Astrocyte (in vitro differentiated cells and primary cell): ENCODE measurements around the gene MSRB2. TPM values are rescaled to one million over a fixed set of nuclear protein-coding genes. Genes with fewer than 3 reads are reported as not detected.

Source experiments
- DNase-seq: peaks from one replicate; pipeline ENCODE4 v3.0.0-alpha.2; 2010; ENCODE audit warnings: low read depth
- FAIRE-seq: peaks from 2 replicates; lab custom pipeline; 2011; peaks lifted over from hg19 to GRCh38; lab: Jason Lieb, UNC
- H2AFZ ChIP-seq: 2 replicates; pipeline ENCODE4 v1.6.0; 2012; ENCODE audit warnings: low read depth, low read length, inconsistent platforms
- H3K27ac ChIP-seq: 2 replicates; pipeline ENCODE4 v1.5.1; 2011; ENCODE audit warnings: low read depth, low read length, inconsistent platforms
- H3K27me3 ChIP-seq: 2 replicates; pipeline ENCODE4 v1.6.0; 2011; ENCODE audit warnings: low read length, inconsistent platforms; ENCODE audit not compliant: insufficient read depth
- H3K36me3 ChIP-seq: 2 replicates; pipeline ENCODE4 v1.5.1; 2011; ENCODE audit warnings: low read length, inconsistent platforms; ENCODE audit not compliant: insufficient read depth
- H3K4me1 ChIP-seq: 2 replicates; pipeline ENCODE4 v1.5.1; 2011; ENCODE audit warnings: low read length, inconsistent platforms; ENCODE audit not compliant: insufficient read depth
- H3K4me2 ChIP-seq: 2 replicates; pipeline ENCODE4 v1.6.0; 2012; ENCODE audit warnings: low read length, inconsistent platforms
- H3K4me3 ChIP-seq: 2 replicates; pipeline ENCODE4 v1.5.1; 2011; ENCODE audit warnings: low read depth, mild to moderate bottlenecking, low read length, inconsistent platforms; ENCODE audit not compliant: insufficient read depth
- H3K79me2 ChIP-seq: 2 replicates; pipeline ENCODE4 v1.6.0; 2012; ENCODE audit warnings: mild to moderate bottlenecking, low read length, inconsistent platforms; ENCODE audit not compliant: insufficient read depth
- H3K9ac ChIP-seq: 2 replicates; pipeline ENCODE4 v1.6.0; 2012; ENCODE audit warnings: mild to moderate bottlenecking, low read length, inconsistent platforms
- H3K9me3 ChIP-seq: 2 replicates; pipeline ENCODE4 v1.5.1; 2012; ENCODE audit warnings: low read depth, mild to moderate bottlenecking, low read length, inconsistent platforms; ENCODE audit not compliant: insufficient read depth
- H4K20me1 ChIP-seq: 2 replicates; pipeline ENCODE4 v1.6.0; 2012; ENCODE audit warnings: low read length, inconsistent platforms; ENCODE audit not compliant: insufficient read depth
- H3K27ac Mint-ChIP-seq: one replicate; pipeline ENCODE4 v1.8.0; 2021; ENCODE audit warnings: mild to moderate bottlenecking, mixed read lengths; ENCODE audit not compliant: unreplicated experiment
- H3K27me3 Mint-ChIP-seq: one replicate; pipeline ENCODE4 v1.8.0; 2021; ENCODE audit warnings: low read depth, mixed read lengths; ENCODE audit not compliant: unreplicated experiment
- H3K36me3 Mint-ChIP-seq: one replicate; pipeline ENCODE4 v1.8.0; 2021; ENCODE audit warnings: low read depth, mixed read lengths; ENCODE audit not compliant: unreplicated experiment
- H3K4me1 Mint-ChIP-seq: one replicate; pipeline ENCODE4 v1.8.0; 2021; ENCODE audit warnings: low read depth, mixed read lengths; ENCODE audit not compliant: unreplicated experiment
- H3K4me3 Mint-ChIP-seq: one replicate; pipeline ENCODE4 v1.8.0; 2021; ENCODE audit warnings: mild to moderate bottlenecking, moderate library complexity, mixed read lengths; ENCODE audit not compliant: unreplicated experiment
- H3K9me3 Mint-ChIP-seq: one replicate; pipeline ENCODE4 v1.8.0; 2021; ENCODE audit warnings: mild to moderate bottlenecking, mixed read lengths; ENCODE audit not compliant: unreplicated experiment
- EZH2 ChIP-seq: IDR thresholded peaks from 2 replicates; pipeline ENCODE4 v1.6.1; 2012; ENCODE audit warnings: mild to moderate bottlenecking, low read length, inconsistent platforms; ENCODE audit not compliant: insufficient read depth
- total RNA-seq: library from RNA; stranded (reverse); gene quantifications from 2 replicates; pipeline ENCODE4 v1.2.1, GENCODE V29; 2021
- TF ChIP-seq, protein P1 (sequence below): IDR thresholded peaks from 2 replicates; pipeline ENCODE4 v1.5.1; 2011; ENCODE audit warnings: low read depth, mild to moderate bottlenecking, inconsistent platforms, low read length, moderate library complexity; ENCODE audit not compliant: insufficient read depth

MSRB2 gene
- total RNA-seq, 1 donor from 2014 or later = 18.9 TPM

DNA sequence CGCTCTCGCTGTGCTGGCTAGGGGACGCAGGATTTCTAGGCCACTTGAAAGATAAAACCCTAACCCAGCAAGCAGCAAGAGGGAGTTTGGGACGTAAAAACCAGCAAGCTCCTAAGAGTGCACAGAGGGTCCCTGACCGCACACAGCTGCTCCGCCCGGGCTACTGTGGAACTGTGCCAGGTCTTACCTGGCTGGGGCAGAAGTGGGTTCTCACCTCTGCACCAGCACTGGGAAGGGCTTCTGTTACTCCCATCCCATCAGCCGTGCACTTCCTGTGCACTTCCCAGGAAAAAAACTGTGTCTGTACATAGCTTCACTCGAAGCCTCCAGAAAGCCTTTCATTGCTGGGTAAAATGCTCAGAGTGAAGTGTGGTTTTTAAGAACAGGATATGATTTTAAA is 50.9 kb downstream of the MSRB2 start:
- DNase-seq (no peak), FAIRE-seq (no peak)
- Mint-ChIP-seq H3K27ac (no peak overlapping the region), H3K9me3 (no peaks in the 10 kb centered on the region), H3K4me1 (no peaks in the 10 kb centered on the region), H3K36me3 (no peaks in the 10 kb centered on the region), H3K4me3 (no peak overlapping the region), H3K27me3 (peaks cover 9% of the 10 kb centered on the region)
- Histone ChIP-seq H3K36me3 (no peaks in the 10 kb centered on the region), H3K27me3 (no peaks in the 10 kb centered on the region), H4K20me1 (no peaks in the 10 kb centered on the region), H3K4me3 (no peak overlapping the region), H2AFZ (no peak overlapping the region), H3K79me2 (no peaks in the 10 kb centered on the region), H3K9ac (no peak overlapping the region), H3K27ac (no peak overlapping the region), H3K9me3 (no peaks in the 10 kb centered on the region), H3K4me2 (no peak overlapping the region), H3K4me1 (no peaks in the 10 kb centered on the region)
- TF ChIP-seq EZH2 = no peak
- TF ChIP-seq, protein P1, sequence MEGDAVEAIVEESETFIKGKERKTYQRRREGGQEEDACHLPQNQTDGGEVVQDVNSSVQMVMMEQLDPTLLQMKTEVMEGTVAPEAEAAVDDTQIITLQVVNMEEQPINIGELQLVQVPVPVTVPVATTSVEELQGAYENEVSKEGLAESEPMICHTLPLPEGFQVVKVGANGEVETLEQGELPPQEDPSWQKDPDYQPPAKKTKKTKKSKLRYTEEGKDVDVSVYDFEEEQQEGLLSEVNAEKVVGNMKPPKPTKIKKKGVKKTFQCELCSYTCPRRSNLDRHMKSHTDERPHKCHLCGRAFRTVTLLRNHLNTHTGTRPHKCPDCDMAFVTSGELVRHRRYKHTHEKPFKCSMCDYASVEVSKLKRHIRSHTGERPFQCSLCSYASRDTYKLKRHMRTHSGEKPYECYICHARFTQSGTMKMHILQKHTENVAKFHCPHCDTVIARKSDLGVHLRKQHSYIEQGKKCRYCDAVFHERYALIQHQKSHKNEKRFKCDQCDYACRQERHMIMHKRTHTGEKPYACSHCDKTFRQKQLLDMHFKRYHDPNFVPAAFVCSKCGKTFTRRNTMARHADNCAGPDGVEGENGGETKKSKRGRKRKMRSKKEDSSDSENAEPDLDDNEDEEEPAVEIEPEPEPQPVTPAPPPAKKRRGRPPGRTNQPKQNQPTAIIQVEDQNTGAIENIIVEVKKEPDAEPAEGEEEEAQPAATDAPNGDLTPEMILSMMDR = no peak

DNA sequence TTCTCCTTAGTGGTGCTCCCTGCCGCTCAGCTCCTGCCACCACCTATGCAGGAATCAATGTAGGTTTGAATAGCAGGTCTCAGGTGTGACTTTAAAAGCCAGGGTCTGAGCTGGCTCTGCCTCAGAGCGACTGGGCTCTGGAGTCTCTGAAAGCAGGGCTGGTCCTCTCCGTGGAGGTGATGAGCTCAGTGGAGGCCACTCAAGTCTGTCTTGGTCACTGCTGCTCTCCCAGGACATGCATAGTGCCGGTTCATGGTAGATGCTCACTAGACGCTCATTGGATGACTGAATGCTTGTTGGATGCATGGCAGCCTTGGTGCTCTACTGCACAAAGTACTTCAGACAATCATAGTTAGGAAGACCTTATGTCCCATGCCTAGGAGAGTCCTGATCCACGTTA is 51.7 kb downstream of the MSRB2 start:
- FAIRE-seq (no peak), DNase-seq (no peak)
- H3K9ac ChIP-seq = no peak overlapping the region
- no peak overlapping the region for H3K4me3 ChIP-seq
- H3K9me3 Mint-ChIP-seq = no peaks in the 10 kb centered on the region
- no peaks in the 10 kb centered on the region for H3K4me1 ChIP-seq
- no peaks in the 10 kb centered on the region for H3K27me3 ChIP-seq
- TF ChIP-seq, protein P1 = no peak
- TF ChIP-seq EZH2 = no peak
- H3K27ac ChIP-seq = no peak overlapping the region
- no peak overlapping the region for H2AFZ ChIP-seq
- no peaks in the 10 kb centered on the region for H3K4me1 Mint-ChIP-seq
- no peaks in the 10 kb centered on the region for H4K20me1 ChIP-seq
- peaks cover 12% of the 10 kb centered on the region for H3K27me3 Mint-ChIP-seq
- no peak overlapping the region for H3K4me3 Mint-ChIP-seq
- H3K27ac Mint-ChIP-seq = no peak overlapping the region
- H3K4me2 ChIP-seq = no peak overlapping the region
- no peaks in the 10 kb centered on the region for H3K9me3 ChIP-seq
- no peaks in the 10 kb centered on the region for H3K36me3 ChIP-seq
- no peaks in the 10 kb centered on the region for H3K79me2 ChIP-seq
- no peaks in the 10 kb centered on the region for H3K36me3 Mint-ChIP-seq

DNA sequence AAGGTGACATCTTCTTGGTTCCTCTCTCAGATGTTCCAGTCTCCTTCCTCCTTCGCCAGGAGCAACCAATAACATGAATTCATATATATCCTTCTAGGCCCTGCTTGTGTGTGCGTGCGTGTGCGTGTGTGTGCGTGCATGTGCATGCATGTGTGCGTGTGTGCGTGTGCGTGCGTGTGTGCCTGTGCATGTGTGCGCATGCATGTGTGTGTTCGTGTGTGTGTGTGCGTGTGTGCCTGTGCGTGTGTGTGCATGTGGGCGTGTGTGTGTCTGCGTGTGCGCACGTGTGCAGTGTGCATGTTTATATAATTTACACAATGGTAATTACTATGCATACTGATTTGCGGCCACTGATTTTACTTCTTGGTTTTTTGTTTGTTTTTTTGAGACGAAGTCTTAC is 52.8 kb downstream of the MSRB2 start:
- Histone ChIP-seq H3K9me3 (no peaks in the 10 kb centered on the region), H3K4me2 (no peak overlapping the region), H3K36me3 (no peaks in the 10 kb centered on the region), H2AFZ (no peak overlapping the region), H3K27ac (no peak overlapping the region), H3K79me2 (no peaks in the 10 kb centered on the region), H3K4me3 (no peak overlapping the region), H3K4me1 (no peaks in the 10 kb centered on the region), H3K27me3 (no peaks in the 10 kb centered on the region), H3K9ac (no peak overlapping the region), H4K20me1 (no peaks in the 10 kb centered on the region)
- no peak for TF ChIP-seq EZH2
- TF ChIP-seq, protein P1 = no peak
- no peak for FAIRE-seq
- H3K27ac Mint-ChIP-seq = no peak overlapping the region
- H3K4me1 Mint-ChIP-seq = no peaks in the 10 kb centered on the region
- no peaks in the 10 kb centered on the region for H3K36me3 Mint-ChIP-seq
- H3K9me3 Mint-ChIP-seq = no peaks in the 10 kb centered on the region
- peaks cover 12% of the 10 kb centered on the region for H3K27me3 Mint-ChIP-seq
- H3K4me3 Mint-ChIP-seq = no peak overlapping the region
- DNase-seq = no peak
